ENCODE data around the gene CIITA.

The CIITA gene

DNA sequence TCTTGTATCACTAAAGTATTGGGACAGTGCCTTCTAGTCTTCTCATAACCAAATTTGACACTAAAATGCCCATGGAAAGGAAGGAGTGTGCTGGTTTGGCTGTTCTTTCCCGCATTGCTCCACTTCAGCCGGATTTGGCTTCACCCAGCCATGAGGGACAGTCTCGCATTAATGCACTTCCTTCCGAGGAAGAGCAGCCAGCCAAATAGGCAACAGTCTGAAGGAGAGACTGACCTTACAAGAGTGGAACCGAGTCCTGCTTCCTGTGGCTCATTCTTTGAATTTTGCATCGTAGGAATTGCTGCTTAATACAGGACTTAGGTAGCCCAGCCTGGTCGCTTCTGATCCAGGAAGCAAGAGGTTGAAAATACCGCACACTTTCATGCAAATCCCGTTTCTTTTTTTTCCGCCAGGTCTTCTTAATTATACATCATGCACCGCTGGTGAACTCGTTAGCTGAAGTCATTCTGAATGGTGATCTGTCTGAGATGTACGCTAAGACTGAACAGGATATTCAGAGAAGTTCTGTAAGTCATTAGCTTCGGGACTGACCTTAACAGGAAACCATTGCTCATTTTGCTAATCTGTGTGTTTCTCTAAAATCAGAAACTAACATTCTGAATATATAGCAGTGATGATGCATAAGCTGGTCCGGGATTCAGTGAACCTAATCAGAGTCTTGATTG, 105.6 kb downstream of the CIITA start:
- DNase-seq: no peak

DNA sequence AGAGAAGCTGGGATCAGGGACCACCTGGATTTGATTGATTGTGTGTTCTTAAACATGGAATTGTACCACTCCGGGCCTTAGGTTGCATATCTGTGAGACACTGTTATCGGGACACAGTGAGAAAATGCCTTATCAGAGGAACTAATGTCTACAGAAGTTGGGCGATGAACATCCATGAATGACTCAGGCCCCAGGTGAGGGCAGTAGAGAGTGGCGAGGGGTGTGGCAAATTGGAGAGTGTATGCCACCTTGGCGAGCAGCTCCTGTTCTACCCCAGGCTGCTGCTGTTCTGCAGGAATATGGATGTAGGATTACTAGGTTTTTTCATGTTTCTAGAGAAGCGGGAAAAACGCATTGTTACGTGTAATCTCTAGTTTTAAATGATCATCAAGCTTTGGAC, 106.2 kb downstream of the CIITA start:
- no peak for DNase-seq

DNA sequence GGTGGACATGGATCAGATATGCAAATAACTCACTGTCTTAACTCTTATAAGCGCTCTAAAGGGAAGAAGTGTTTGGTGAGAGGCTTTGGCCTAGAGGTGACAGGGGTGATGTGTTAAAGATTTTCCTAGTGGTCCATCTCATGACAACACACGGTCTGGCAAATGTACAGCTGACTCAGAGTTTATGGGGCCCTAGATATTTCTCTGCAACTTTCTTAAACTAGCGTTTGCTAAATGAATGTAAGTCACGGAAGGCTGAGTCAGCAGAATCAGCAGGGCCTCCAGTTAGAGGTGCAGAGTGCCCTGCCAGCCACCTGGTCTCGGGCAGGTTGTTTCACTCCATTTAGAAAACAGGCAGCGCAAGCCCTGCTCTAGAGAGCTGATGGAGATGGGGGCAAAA, 107.5 kb downstream of the CIITA start:
- DNase-seq: no peak

Data from activated gamma-delta T cell treated with Interleukin-2 at 50 U/mL for 16 hours (primary cell).